ENCODE results near the gene PFN3. TPM values are rescaled to one million over a fixed set of nuclear protein-coding genes. Genes with fewer than 3 reads are reported as not detected.

The PFN3 gene
- total RNA-seq, 1 donor from 2014 or later = not detected

DNA sequence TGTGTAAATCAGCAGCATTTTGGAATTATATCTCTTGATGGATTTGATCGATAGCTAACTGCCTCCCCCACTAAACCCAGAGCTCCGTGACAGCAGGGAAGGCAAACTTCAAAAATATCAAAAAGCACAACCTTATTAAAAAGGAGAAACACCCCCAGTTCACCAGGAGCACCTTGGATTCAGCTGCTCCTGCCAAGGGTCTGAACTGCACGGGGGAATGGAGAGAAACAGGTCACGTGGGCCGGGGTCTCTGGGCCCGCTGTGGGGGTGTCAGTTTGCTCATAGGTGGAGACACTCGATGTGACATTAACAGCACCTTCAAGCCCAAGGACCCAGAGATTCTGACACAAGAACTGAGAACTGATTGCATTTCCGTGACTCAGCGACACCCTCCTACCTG, 17.3 kb downstream of the PFN3 start:
- no peak for DNase-seq (ENCODE audit: low spot score, unreplicated experiment)
- H3K4me3 Mint-ChIP-seq (ENCODE audit: low read depth) = no peak overlapping the region
- TF ChIP-seq, protein P1, sequence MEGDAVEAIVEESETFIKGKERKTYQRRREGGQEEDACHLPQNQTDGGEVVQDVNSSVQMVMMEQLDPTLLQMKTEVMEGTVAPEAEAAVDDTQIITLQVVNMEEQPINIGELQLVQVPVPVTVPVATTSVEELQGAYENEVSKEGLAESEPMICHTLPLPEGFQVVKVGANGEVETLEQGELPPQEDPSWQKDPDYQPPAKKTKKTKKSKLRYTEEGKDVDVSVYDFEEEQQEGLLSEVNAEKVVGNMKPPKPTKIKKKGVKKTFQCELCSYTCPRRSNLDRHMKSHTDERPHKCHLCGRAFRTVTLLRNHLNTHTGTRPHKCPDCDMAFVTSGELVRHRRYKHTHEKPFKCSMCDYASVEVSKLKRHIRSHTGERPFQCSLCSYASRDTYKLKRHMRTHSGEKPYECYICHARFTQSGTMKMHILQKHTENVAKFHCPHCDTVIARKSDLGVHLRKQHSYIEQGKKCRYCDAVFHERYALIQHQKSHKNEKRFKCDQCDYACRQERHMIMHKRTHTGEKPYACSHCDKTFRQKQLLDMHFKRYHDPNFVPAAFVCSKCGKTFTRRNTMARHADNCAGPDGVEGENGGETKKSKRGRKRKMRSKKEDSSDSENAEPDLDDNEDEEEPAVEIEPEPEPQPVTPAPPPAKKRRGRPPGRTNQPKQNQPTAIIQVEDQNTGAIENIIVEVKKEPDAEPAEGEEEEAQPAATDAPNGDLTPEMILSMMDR (IDR thresholded peaks at IDR 0.05; ENCODE audit: unreplicated experiment) = no peak
- no peak overlapping the region for H3K27ac Mint-ChIP-seq
- H3K36me3 Mint-ChIP-seq (ENCODE audit: insufficient read depth) = no peaks in the 10 kb centered on the region
- peaks cover 27% of the 10 kb centered on the region for H3K27me3 Mint-ChIP-seq
- peaks cover 10% of the 10 kb centered on the region for H3K4me1 Mint-ChIP-seq (ENCODE audit: low read depth)
- H3K9me3 Mint-ChIP-seq (ENCODE audit: low read depth) = no peaks in the 10 kb centered on the region

DNA sequence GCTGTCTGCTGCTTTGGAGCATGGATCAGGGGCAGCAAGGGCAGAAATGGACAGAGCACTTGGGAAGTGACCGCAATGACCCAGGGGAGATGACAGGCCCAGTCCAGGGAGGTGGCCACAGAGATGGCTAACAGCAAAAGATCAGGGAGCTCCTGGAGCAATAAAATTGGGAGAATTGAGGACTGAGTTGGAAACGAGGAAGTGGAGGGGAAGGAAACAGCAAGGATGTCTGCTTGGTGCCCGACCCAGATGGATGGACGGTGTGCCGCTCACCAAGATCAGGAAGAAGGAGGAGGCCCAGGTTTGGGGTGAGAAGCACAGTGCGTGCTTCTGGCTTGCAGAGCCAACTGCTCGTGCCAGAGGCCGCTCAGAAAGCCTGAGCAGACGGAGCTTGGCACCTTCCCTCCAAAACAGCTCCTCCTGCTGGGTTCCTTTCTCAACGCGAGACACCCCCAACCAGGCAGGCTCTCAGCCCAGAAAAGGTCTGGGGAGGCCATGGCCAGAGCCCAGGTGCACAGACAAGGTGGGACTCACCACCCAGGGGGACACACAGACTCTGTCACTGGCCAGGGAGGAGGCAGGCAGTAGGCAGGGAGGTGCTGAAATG, 17.9 kb downstream of the PFN3 start:
- peaks cover 26% of the 10 kb centered on the region for H3K27me3 Mint-ChIP-seq
- H3K4me1 Mint-ChIP-seq (ENCODE audit: low read depth) = peaks cover 10% of the 10 kb centered on the region
- H3K9me3 Mint-ChIP-seq (ENCODE audit: low read depth) = no peaks in the 10 kb centered on the region
- H3K36me3 Mint-ChIP-seq (ENCODE audit: insufficient read depth) = no peaks in the 10 kb centered on the region
- H3K27ac Mint-ChIP-seq = no peak overlapping the region
- TF ChIP-seq, protein P1 (IDR thresholded peaks at IDR 0.05; ENCODE audit: unreplicated experiment) = peak; percentile 12
- H3K4me3 Mint-ChIP-seq (ENCODE audit: low read depth) = no peak overlapping the region
- no peak for DNase-seq (ENCODE audit: low spot score, unreplicated experiment)

DNA sequence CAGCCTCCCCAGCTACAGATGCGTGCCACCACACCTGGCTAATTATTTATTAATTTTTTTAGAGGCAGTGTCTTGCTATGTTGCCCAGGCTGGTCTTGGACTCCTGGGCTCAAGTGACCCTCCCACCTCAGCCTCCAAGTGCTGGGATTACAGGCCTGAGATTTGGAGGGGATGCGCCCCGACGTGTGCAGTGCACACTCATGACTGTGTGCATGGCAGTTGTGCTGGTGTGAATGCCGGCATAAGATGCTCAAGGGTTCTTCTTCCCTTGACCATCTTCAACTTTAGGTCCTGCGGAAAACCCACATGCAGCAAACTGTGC, 19.7 kb downstream of the PFN3 start:
- no peak overlapping the region for H3K4me3 Mint-ChIP-seq (ENCODE audit: low read depth)
- H3K9me3 Mint-ChIP-seq (ENCODE audit: low read depth) = no peaks in the 10 kb centered on the region
- TF ChIP-seq, protein P1 (IDR thresholded peaks at IDR 0.05; ENCODE audit: unreplicated experiment) = no peak
- peaks cover 26% of the 10 kb centered on the region for H3K27me3 Mint-ChIP-seq
- peaks cover 10% of the 10 kb centered on the region for H3K4me1 Mint-ChIP-seq (ENCODE audit: low read depth)
- no peak overlapping the region for H3K27ac Mint-ChIP-seq
- no peak for DNase-seq (ENCODE audit: low spot score, unreplicated experiment)
- H3K36me3 Mint-ChIP-seq (ENCODE audit: insufficient read depth) = no peaks in the 10 kb centered on the region

DNA sequence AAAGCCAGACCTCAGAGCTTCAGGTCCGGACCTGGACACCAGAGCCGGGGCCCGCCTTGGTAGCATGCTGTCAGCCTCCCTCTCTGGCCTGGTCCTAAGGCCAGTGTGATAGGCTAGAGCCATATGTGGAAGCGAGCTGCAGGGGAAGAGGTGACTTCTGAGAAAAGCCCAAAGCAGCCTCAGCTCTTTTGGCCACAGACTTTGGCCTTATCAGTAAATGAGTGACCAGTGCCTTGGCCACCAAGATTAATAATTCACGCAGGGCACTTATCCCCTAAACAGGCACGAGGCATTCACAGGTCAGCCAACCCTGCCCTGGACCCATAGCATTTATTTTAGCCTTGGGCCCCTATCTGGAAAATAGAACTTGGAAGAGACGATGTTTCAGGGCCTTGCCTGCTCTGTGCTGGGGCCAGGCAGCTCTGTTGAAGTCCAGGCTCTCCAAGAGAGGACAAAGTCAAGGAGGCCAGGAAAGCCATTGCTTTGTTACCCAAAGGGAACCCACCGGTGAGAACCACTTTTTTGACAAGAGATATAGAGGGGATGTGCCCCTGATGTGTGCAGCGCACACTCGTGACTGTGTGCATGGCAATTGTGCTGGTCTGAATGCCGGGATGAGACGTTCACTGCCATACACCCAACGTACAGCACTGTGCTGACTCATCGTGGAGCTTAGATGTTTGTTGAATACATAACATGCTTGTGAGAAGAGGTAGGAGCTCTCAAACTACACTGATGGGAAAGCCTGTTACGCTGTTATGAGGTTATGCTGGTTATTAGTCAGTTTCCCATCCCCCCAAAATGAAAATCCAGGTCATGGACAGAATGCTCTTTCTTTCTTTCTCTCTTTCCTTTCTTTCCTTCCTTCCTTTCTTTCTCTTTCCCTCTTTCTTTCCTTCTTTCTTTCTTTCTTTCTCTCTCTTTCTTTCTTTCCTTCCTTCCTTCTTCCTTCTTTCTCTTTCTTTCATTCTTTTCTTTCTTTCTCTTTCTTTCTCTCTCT, 21.3 kb downstream of the PFN3 start:
- no peaks in the 10 kb centered on the region for H3K36me3 Mint-ChIP-seq (ENCODE audit: insufficient read depth)
- TF ChIP-seq, protein P1 (IDR thresholded peaks at IDR 0.05; ENCODE audit: unreplicated experiment) = no peak
- no peaks in the 10 kb centered on the region for H3K9me3 Mint-ChIP-seq (ENCODE audit: low read depth)
- peaks cover 21% of the 10 kb centered on the region for H3K27me3 Mint-ChIP-seq
- DNase-seq (ENCODE audit: low spot score, unreplicated experiment) = no peak
- peak overlapping the region; percentile 85 for H3K27ac Mint-ChIP-seq
- peaks cover 10% of the 10 kb centered on the region for H3K4me1 Mint-ChIP-seq (ENCODE audit: low read depth)
- no peak overlapping the region for H3K4me3 Mint-ChIP-seq (ENCODE audit: low read depth)

DNA sequence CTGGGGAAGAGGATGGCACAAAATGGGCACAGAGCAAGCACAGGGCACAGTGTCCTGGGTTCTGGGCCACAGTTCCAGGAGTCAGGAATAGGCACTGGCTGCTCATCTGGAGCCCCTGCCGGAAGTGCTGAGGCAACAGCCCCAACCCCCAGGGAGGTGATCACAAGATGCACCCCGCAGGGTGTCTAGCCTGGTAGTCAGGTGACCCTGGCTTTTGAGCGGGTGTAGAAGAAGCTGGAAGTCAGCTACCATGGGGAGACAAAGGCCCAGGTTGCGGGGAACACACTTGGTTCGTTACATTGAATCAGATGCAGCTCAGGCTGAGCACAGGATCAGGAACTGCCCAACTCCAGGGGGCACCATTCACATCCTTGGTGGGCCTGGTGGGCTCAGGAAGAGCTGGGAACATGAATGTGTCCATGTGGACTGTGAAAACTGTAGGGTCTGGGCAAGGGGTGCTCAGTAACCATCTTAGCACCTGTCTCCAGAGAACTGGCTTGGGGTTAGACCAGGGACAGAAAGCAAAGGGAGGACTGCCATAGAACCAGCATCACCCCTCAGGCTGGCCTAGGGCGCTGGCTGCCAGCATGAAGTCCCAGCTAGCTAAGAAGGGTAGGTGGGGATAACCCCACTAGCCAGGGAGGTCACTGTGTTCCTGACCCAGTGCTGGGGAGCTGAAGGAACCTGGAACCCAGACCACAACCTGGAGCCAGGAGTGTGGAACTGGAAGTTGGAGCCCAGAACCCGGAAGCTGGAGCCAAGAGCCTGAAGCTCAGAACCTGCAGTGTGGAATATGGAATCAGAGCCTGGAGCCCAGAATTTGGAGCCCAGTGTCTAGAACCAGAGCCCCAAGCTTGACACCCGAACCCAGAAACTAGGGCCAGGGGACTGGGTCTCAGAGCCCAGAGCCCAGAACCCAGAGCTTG, 22.3 kb downstream of the PFN3 start:
- peaks cover 11% of the 10 kb centered on the region for H3K27me3 Mint-ChIP-seq
- H3K4me3 Mint-ChIP-seq (ENCODE audit: low read depth) = no peak overlapping the region
- no peaks in the 10 kb centered on the region for H3K9me3 Mint-ChIP-seq (ENCODE audit: low read depth)
- TF ChIP-seq, protein P1 (IDR thresholded peaks at IDR 0.05; ENCODE audit: unreplicated experiment) = no peak
- no peak for DNase-seq (ENCODE audit: low spot score, unreplicated experiment)
- no peaks in the 10 kb centered on the region for H3K36me3 Mint-ChIP-seq (ENCODE audit: insufficient read depth)
- H3K27ac Mint-ChIP-seq = no peak overlapping the region
- peaks cover 10% of the 10 kb centered on the region for H3K4me1 Mint-ChIP-seq (ENCODE audit: low read depth)

Measured in progenitor cell of endocrine pancreas (in vitro differentiated cells).